IPS-15b (cell line): Measurements from ENCODE around the gene MYO18A.

Experiments
- H3K27me3 ChIP-seq: one replicate; pipeline ENCODE4 v1.6.1; 2013; ENCODE audit warnings: low read length; ENCODE audit not compliant: control insufficient read depth, insufficient read depth
- H3K36me3 ChIP-seq: one replicate; pipeline ENCODE4 v1.6.1; 2013; ENCODE audit warnings: low read length; ENCODE audit not compliant: control insufficient read depth, insufficient read depth
- H3K4me1 ChIP-seq: one replicate; pipeline ENCODE4 v1.6.1; 2013; ENCODE audit warnings: mild to moderate bottlenecking, low read length; ENCODE audit not compliant: control insufficient read depth, insufficient read depth
- H3K4me3 ChIP-seq: one replicate; pipeline ENCODE4 v1.5.1; 2013; ENCODE audit warnings: low read depth, low read length
- H3K9ac ChIP-seq: one replicate; pipeline ENCODE4 v1.6.1; 2013; ENCODE audit warnings: low read depth, mild to moderate bottlenecking, low read length
- H3K9me3 ChIP-seq: one replicate; pipeline ENCODE4 v1.6.1; 2013; ENCODE audit warnings: mild to moderate bottlenecking, low read length; ENCODE audit not compliant: control insufficient read depth, insufficient read depth

MYO18A gene

DNA sequence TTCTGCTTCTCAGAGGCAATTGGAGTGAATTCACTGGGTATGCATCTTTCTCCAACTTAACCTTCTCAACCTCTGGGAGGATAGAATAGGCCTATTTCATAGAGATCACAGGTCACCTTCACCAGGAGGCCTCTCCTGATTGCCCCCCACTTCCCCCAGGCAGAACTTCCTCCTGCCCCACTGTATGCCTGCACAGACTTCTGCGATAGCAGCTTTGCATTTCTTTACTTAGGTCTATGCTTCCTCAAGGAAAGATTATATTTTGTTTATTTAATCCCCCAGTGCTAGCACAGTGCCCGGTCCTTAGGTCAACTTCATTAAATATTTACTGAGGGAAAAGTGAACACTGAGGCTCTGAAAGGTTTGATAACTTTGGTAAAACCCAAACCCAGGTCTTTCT lies 19.9 kb downstream of the MYO18A start:
- Histone ChIP-seq H3K9ac (no peak overlapping the region), H3K4me3 (no peak overlapping the region), H3K27me3 (no peaks in the 10 kb centered on the region), H3K4me1 (no peaks in the 10 kb centered on the region), H3K36me3 (peaks cover 5% of the 10 kb centered on the region), H3K9me3 (no peaks in the 10 kb centered on the region)

- Histone ChIP-seq H3K9me3 (no peaks in the 10 kb centered on the region), H3K36me3 (peaks cover 5% of the 10 kb centered on the region), H3K4me3 (no peak overlapping the region), H3K27me3 (no peaks in the 10 kb centered on the region), H3K4me1 (no peaks in the 10 kb centered on the region), H3K9ac (no peak overlapping the region)
Measured at GRCh38 chr17:29159306-29159860, 20.8 kb downstream of the MYO18A start.

GRCh38 chr17:29158488-29159275 lies 21.5 kb downstream of the MYO18A start:
- Histone ChIP-seq H3K9ac (no peak overlapping the region), H3K4me3 (no peak overlapping the region), H3K4me1 (no peaks in the 10 kb centered on the region), H3K9me3 (no peaks in the 10 kb centered on the region), H3K36me3 (peaks cover 5% of the 10 kb centered on the region), H3K27me3 (no peaks in the 10 kb centered on the region)

DNA sequence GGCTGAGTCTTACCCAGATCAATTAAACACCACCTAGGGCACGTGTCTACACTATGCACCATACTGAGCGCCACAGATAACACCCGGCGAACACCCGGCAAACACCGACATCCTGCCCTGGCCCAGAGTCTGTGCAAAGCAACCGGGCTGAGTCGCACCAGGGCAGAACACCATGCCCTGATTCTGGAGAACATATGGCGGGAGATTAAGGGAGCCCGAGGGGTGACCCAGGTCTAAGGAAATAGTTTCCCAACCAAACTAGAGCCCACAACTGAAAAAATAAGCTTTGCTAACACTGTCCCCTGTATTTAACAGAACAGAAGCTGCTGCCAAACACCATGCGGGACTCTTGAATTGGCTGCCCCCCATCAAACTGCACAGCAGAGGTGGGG lies 22.1 kb downstream of the MYO18A start:
- Histone ChIP-seq H3K9me3 (no peaks in the 10 kb centered on the region), H3K36me3 (peaks cover 5% of the 10 kb centered on the region), H3K4me3 (no peak overlapping the region), H3K4me1 (no peaks in the 10 kb centered on the region), H3K9ac (no peak overlapping the region), H3K27me3 (no peaks in the 10 kb centered on the region)

DNA sequence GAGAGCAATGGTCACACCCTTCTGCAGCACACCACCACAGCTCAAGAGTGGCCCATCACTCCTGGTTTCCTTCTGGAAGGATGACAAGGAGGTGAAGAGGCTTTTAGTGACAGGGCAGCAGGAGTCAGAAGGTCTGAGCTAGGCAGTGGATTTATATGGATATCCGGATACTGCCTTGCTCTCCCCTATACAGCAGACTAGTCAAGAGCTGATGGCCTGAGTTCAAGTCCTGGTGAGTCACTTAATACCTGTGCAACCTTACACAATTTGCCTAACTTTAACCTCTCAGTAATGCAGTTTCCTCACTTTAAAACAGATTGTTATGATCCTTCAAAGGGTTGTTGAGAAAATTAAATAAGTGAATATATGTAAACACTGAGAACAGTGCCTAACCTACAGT lies 22.9 kb downstream of the MYO18A start:
- no peak overlapping the region for H3K4me3 ChIP-seq
- H3K9me3 ChIP-seq: no peaks in the 10 kb centered on the region
- no peaks in the 10 kb centered on the region for H3K27me3 ChIP-seq
- H3K9ac ChIP-seq: no peak overlapping the region
- H3K4me1 ChIP-seq: no peaks in the 10 kb centered on the region
- H3K36me3 ChIP-seq: peaks cover 1% of the 10 kb centered on the region

- Histone ChIP-seq H3K36me3 (no peaks in the 10 kb centered on the region), H3K9ac (no peak overlapping the region), H3K4me3 (no peak overlapping the region), H3K4me1 (no peaks in the 10 kb centered on the region), H3K27me3 (no peaks in the 10 kb centered on the region), H3K9me3 (no peaks in the 10 kb centered on the region)
Measured at GRCh38 chr17:29156781-29157180, 23.4 kb downstream of the MYO18A start.

DNA sequence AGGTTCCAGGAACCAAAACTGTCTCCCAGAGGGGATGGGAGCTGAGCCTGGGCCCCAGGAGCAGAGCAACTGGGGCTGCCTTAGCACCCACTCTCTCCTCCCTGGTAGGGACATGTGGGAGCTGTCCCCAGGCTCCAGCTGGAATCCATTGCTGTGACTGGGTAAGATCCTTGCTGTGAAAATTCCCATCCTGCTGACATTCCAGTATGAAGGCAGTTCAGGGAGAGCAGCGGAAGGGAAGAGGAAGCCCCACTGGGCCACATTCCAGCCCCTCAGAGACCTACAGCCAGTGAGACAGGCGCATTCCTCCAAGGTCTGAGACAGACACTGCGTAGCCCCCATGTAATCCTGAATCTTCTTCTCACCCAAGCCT lies 24.2 kb downstream of the MYO18A start:
- Histone ChIP-seq H3K4me3 (no peak overlapping the region), H3K27me3 (no peaks in the 10 kb centered on the region), H3K9me3 (no peaks in the 10 kb centered on the region), H3K9ac (peak overlapping the region; percentile 47), H3K4me1 (peaks cover 3% of the 10 kb centered on the region), H3K36me3 (no peaks in the 10 kb centered on the region)

GRCh38 chr17:29155227-29155965 lies 24.8 kb downstream of the MYO18A start:
- H3K4me1 ChIP-seq: peaks cover 3% of the 10 kb centered on the region
- H3K9ac ChIP-seq: no peak overlapping the region
- H3K27me3 ChIP-seq: no peaks in the 10 kb centered on the region
- H3K9me3 ChIP-seq: no peaks in the 10 kb centered on the region
- H3K4me3 ChIP-seq: no peak overlapping the region
- H3K36me3 ChIP-seq: no peaks in the 10 kb centered on the region

GRCh38 chr17:29154516-29155226 lies 25.5 kb downstream of the MYO18A start:
- no peaks in the 10 kb centered on the region for H3K27me3 ChIP-seq
- H3K9ac ChIP-seq: no peak overlapping the region
- H3K36me3 ChIP-seq: no peaks in the 10 kb centered on the region
- no peak overlapping the region for H3K4me3 ChIP-seq
- peaks cover 6% of the 10 kb centered on the region for H3K4me1 ChIP-seq
- H3K9me3 ChIP-seq: no peaks in the 10 kb centered on the region

- H3K4me3 ChIP-seq: no peak overlapping the region
- no peak overlapping the region for H3K9ac ChIP-seq
- no peaks in the 10 kb centered on the region for H3K36me3 ChIP-seq
- no peaks in the 10 kb centered on the region for H3K9me3 ChIP-seq
- no peaks in the 10 kb centered on the region for H3K27me3 ChIP-seq
- H3K4me1 ChIP-seq: peaks cover 9% of the 10 kb centered on the region
Measured at GRCh38 chr17:29151567-29151966, 28.6 kb downstream of the MYO18A start.

- no peaks in the 10 kb centered on the region for H3K9me3 ChIP-seq
- H3K9ac ChIP-seq: no peak overlapping the region
- H3K36me3 ChIP-seq: no peaks in the 10 kb centered on the region
- H3K4me3 ChIP-seq: no peak overlapping the region
- H3K4me1 ChIP-seq: peaks cover 9% of the 10 kb centered on the region
- H3K27me3 ChIP-seq: no peaks in the 10 kb centered on the region
Measured at GRCh38 chr17:29150161-29150560, 30.0 kb downstream of the MYO18A start.
